Measurements from ENCODE around the gene KIAA0753. TPM values are rescaled to one million over a fixed set of nuclear protein-coding genes. Genes with fewer than 3 reads are reported as not detected.

Gene KIAA0753
- total RNA-seq, 1 experiment from 2014 or later, result 6.9 TPM

- peak overlapping the region; percentile 74; the same call in 1 of the 2 replicates for H3K27ac ChIP-seq (ENCODE audit: low read length)
- no peak for ATAC-seq
- intact Hi-C loops (cut with micrococcal nuclease), result loop anchor here (2.0 to 5.0 kb wide), 2 partner anchors 47 to 82 kb away; no protein-coding TSS in a partner anchor
- ChIA-PET CTCF (no interaction called here), POLR2A (ENCODE audit: unreplicated experiment) (no interaction called here)
- H4K20me1 ChIP-seq (ENCODE audit: low read length), result no peaks in the 10 kb centered on the region
- H2AFZ ChIP-seq (ENCODE audit: low read length), result no peak overlapping the region
- H3K9ac ChIP-seq (ENCODE audit: low read length), result peak overlapping the region; percentile 70; the same call in 1 of the 2 replicates
- H3K9me2 ChIP-seq (replicated peaks; ENCODE audit: low read length), result no peaks in the 10 kb centered on the region
- H3F3A ChIP-seq (ENCODE audit: low read length, unreplicated experiment), result no peaks in the 10 kb centered on the region
- TF ChIP-seq EZH2 (IDR thresholded peaks at IDR 0.05; ENCODE audit: low read length, unreplicated experiment) (no peak), EZH2phosphoT487 (IDR thresholded peaks at IDR 0.05; ENCODE audit: borderline replicate concordance, low read length) (no peak), CTCF (conservative IDR thresholded peaks at IDR 0.05; ENCODE audit: low read depth, low read length) (no peak)
- no peak for DNase-seq
- peak overlapping the region; percentile 80; the same call in 1 of the 2 replicates for H3K4me2 ChIP-seq (ENCODE audit: low read length)
- BruUV-seq (replicated peaks), result no TSS peak
- no peaks in the 10 kb centered on the region for H3K36me3 ChIP-seq (ENCODE audit: low read depth, low read length)
- H3K27me3 ChIP-seq (ENCODE audit: low read length), result no peaks in the 10 kb centered on the region
- H3K79me2 ChIP-seq (ENCODE audit: low read length), result peaks cover 13% of the 10 kb centered on the region; the same call in 1 of the 2 replicates
- H3K4me1 ChIP-seq (ENCODE audit: insufficient read depth, low read length), result peaks cover 48% of the 10 kb centered on the region
- no peaks in the 10 kb centered on the region for H3K9me3 ChIP-seq (ENCODE audit: low read length)
- no peak overlapping the region for H3K4me3 ChIP-seq (ENCODE audit: low read length)
These were observed 86.2 kb downstream of the KIAA0753 start for GRCh38 chr17:6554342-6554741.

GRCh38 chr17:6551869-6552531 lies 88.5 kb downstream of the KIAA0753 start:
- H3K79me2 ChIP-seq (ENCODE audit: low read length), result peaks cover 13% of the 10 kb centered on the region; the same call in 1 of the 2 replicates
- H3K4me1 ChIP-seq (ENCODE audit: insufficient read depth, low read length), result peaks cover 60% of the 10 kb centered on the region
- POLR2A ChIA-PET (ENCODE audit: unreplicated experiment), result no interaction called here
- no peaks in the 10 kb centered on the region for H3K9me3 ChIP-seq (ENCODE audit: low read length)
- ATAC-seq (peak; percentile 25), DNase-seq (peak; percentile 90)
- H3K9ac ChIP-seq (ENCODE audit: low read length), result peak overlapping the region; percentile 81
- H3K4me3 ChIP-seq (ENCODE audit: low read length), result peak overlapping the region; percentile 52
- no peaks in the 10 kb centered on the region for H3K9me2 ChIP-seq (replicated peaks; ENCODE audit: low read length)
- no peaks in the 10 kb centered on the region for H3K36me3 ChIP-seq (ENCODE audit: low read depth, low read length)
- intact Hi-C loops (cut with micrococcal nuclease), result loop anchor here (5.0 kb wide), 1 partner anchor 45 kb away; no protein-coding TSS in a partner anchor
- peak overlapping the region; percentile 85 for H3K4me2 ChIP-seq (ENCODE audit: low read length)
- CTCF ChIA-PET, result no interaction called here
- TF ChIP-seq CTCF (conservative IDR thresholded peaks at IDR 0.05; ENCODE audit: low read depth, low read length) (no peak), EZH2 (IDR thresholded peaks at IDR 0.05; ENCODE audit: low read length, unreplicated experiment) (no peak), EZH2phosphoT487 (IDR thresholded peaks at IDR 0.05; ENCODE audit: borderline replicate concordance, low read length) (no peak)
- peak overlapping the region; percentile 54; the same call in 1 of the 2 replicates for H2AFZ ChIP-seq (ENCODE audit: low read length)
- peak overlapping the region; percentile 100 for H3K27ac ChIP-seq (ENCODE audit: low read length)
- no peaks in the 10 kb centered on the region for H3F3A ChIP-seq (ENCODE audit: low read length, unreplicated experiment)
- no peaks in the 10 kb centered on the region for H3K27me3 ChIP-seq (ENCODE audit: low read length)
- H4K20me1 ChIP-seq (ENCODE audit: low read length), result no peaks in the 10 kb centered on the region
- no TSS peak for BruUV-seq (replicated peaks)

DNA sequence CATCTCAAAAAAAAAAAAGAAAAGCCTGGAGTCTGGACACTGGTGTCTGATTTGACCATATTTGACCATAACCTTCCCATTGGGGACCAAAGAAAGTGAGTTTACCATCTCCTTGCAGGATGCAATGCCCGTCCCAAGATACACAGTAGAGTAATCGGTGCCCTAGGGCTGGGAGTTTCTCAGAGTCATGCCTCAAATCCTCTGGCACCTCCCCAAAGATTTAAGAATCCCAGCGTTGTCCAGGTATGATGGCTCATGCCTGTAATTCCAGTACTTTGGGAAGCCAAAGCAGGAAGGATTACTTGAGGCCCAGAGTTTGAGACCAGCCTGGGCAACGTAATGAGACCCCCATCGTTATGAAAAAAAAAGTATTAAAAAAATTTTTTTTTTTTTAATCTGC lies 89.2 kb downstream of the KIAA0753 start:
- Histone ChIP-seq H3K4me1 (ENCODE audit: insufficient read depth, low read length) (peaks cover 60% of the 10 kb centered on the region), H3K36me3 (ENCODE audit: low read depth, low read length) (no peaks in the 10 kb centered on the region), H3K4me2 (ENCODE audit: low read length) (peak overlapping the region; percentile 85; the same call in 1 of the 2 replicates), H3K27ac (ENCODE audit: low read length) (peak overlapping the region; percentile 100), H2AFZ (ENCODE audit: low read length) (no peak overlapping the region), H3F3A (ENCODE audit: low read length, unreplicated experiment) (no peaks in the 10 kb centered on the region), H3K79me2 (ENCODE audit: low read length) (peaks cover 13% of the 10 kb centered on the region; the same call in 1 of the 2 replicates), H3K9ac (ENCODE audit: low read length) (peak overlapping the region; percentile 81), H3K4me3 (ENCODE audit: low read length) (no peak overlapping the region), H3K9me3 (ENCODE audit: low read length) (no peaks in the 10 kb centered on the region), H4K20me1 (ENCODE audit: low read length) (no peaks in the 10 kb centered on the region), H3K27me3 (ENCODE audit: low read length) (no peaks in the 10 kb centered on the region), H3K9me2 (replicated peaks; ENCODE audit: low read length) (no peaks in the 10 kb centered on the region)
- POLR2A ChIA-PET (ENCODE audit: unreplicated experiment), result no interaction called here
- BruUV-seq (replicated peaks), result no TSS peak
- no peak for TF ChIP-seq CTCF (conservative IDR thresholded peaks at IDR 0.05; ENCODE audit: low read depth, low read length)
- TF ChIP-seq EZH2phosphoT487 (IDR thresholded peaks at IDR 0.05; ENCODE audit: borderline replicate concordance, low read length), result no peak
- TF ChIP-seq EZH2 (IDR thresholded peaks at IDR 0.05; ENCODE audit: low read length, unreplicated experiment), result no peak
- peak; percentile 8; the same call in 1 of the 2 replicates for ATAC-seq
- peak; percentile 88 for DNase-seq
- intact Hi-C loops (cut with micrococcal nuclease), result loop anchor here (5.0 kb wide), 1 partner anchor 44 kb away; no protein-coding TSS in a partner anchor
- CTCF ChIA-PET, result no interaction called here
